ENCODE results near the gene LRMDA. TPM values are rescaled to one million over a fixed set of nuclear protein-coding genes. Genes with fewer than 3 reads are reported as not detected.

Gene LRMDA
- total RNA-seq, 1 donor from 2014 or later = not detected

- no peak for TF ChIP-seq CTCF (IDR thresholded peaks at IDR 0.05)
- no peak overlapping the region for H3K27ac Mint-ChIP-seq
- no peak for DNase-seq
- no peaks in the 10 kb centered on the region for H3K9me3 Mint-ChIP-seq
- ChIA-PET CTCF (no interaction called here), POLR2A (no interaction called here)
- no peaks in the 10 kb centered on the region for H3K27me3 Mint-ChIP-seq
- ATAC-seq (ENCODE audit: low read depth) = no peak
- H3K4me1 Mint-ChIP-seq = no peaks in the 10 kb centered on the region
- H3K36me3 Mint-ChIP-seq (ENCODE audit: low read depth) = no peaks in the 10 kb centered on the region
- intact Hi-C loops (cut with micrococcal nuclease) = no loop called here
- H3K4me3 Mint-ChIP-seq = no peak overlapping the region
Observed at GRCh38 chr10:76397181-76398042, 966.0 kb downstream of the LRMDA start.

- Mint-ChIP-seq H3K27me3 (no peaks in the 10 kb centered on the region), H3K27ac (no peak overlapping the region), H3K4me3 (no peak overlapping the region), H3K4me1 (no peaks in the 10 kb centered on the region), H3K9me3 (no peaks in the 10 kb centered on the region), H3K36me3 (ENCODE audit: low read depth) (no peaks in the 10 kb centered on the region)
- no peak for TF ChIP-seq CTCF (IDR thresholded peaks at IDR 0.05)
- CTCF ChIA-PET = no interaction called here
- POLR2A ChIA-PET = no interaction called here
- DNase-seq (no peak), ATAC-seq (ENCODE audit: low read depth) (no peak)
- intact Hi-C loops (cut with micrococcal nuclease) = no loop called here
Observed at GRCh38 chr10:76398043-76398710, 966.8 kb downstream of the LRMDA start.

GRCh38 chr10:76399226-76399625 is 967.8 kb downstream of the LRMDA start:
- intact Hi-C loops (cut with micrococcal nuclease) = no loop called here
- H3K27ac Mint-ChIP-seq = no peak overlapping the region
- POLR2A ChIA-PET = no interaction called here

GRCh38 chr10:76401006-76401405 is 969.6 kb downstream of the LRMDA start:
- H3K4me3 Mint-ChIP-seq = no peak overlapping the region
- no peak overlapping the region for H3K27ac Mint-ChIP-seq
- ATAC-seq (ENCODE audit: low read depth) = no peak
- ChIA-PET CTCF (no interaction called here), POLR2A (no interaction called here)
- no peaks in the 10 kb centered on the region for H3K4me1 Mint-ChIP-seq
- no peaks in the 10 kb centered on the region for H3K27me3 Mint-ChIP-seq
- no peak for TF ChIP-seq CTCF (IDR thresholded peaks at IDR 0.05)
- H3K9me3 Mint-ChIP-seq = no peaks in the 10 kb centered on the region
- no peaks in the 10 kb centered on the region for H3K36me3 Mint-ChIP-seq (ENCODE audit: low read depth)
- no peak for DNase-seq
- intact Hi-C loops (cut with micrococcal nuclease) = no loop called here

More at GRCh38 chr10:76399226-76399625, 967.8 kb downstream of the LRMDA start:
- CTCF ChIA-PET = no interaction called here
- Mint-ChIP-seq H3K4me1 (no peaks in the 10 kb centered on the region), H3K9me3 (no peaks in the 10 kb centered on the region), H3K27me3 (no peaks in the 10 kb centered on the region), H3K4me3 (no peak overlapping the region), H3K36me3 (ENCODE audit: low read depth) (no peaks in the 10 kb centered on the region)
- TF ChIP-seq CTCF (IDR thresholded peaks at IDR 0.05) = no peak
- DNase-seq (no peak), ATAC-seq (ENCODE audit: low read depth) (no peak)

GRCh38 chr10:76403912-76404311 is 972.5 kb downstream of the LRMDA start:
- CTCF ChIA-PET = no interaction called here
- H3K9me3 Mint-ChIP-seq = no peaks in the 10 kb centered on the region
- H3K27me3 Mint-ChIP-seq = no peaks in the 10 kb centered on the region
- H3K4me3 Mint-ChIP-seq = no peak overlapping the region
- H3K4me1 Mint-ChIP-seq = no peaks in the 10 kb centered on the region
- no peak for DNase-seq
- intact Hi-C loops (cut with micrococcal nuclease) = no loop called here
- H3K27ac Mint-ChIP-seq = no peak overlapping the region
- no peak for ATAC-seq (ENCODE audit: low read depth)
- TF ChIP-seq CTCF (IDR thresholded peaks at IDR 0.05) = no peak
- POLR2A ChIA-PET = no interaction called here
- no peaks in the 10 kb centered on the region for H3K36me3 Mint-ChIP-seq (ENCODE audit: low read depth)

Data from activated B cell treated with CpG ODN at 0.5 μM for 24 hours (primary cell).